GM23248 (cell line): Measurements from ENCODE around the gene GRK3. TPM values are rescaled to one million over a fixed set of nuclear protein-coding genes. Genes with fewer than 3 reads are reported as not detected.

Experiments
- DNase-seq: peaks from one replicate; pipeline ENCODE4 v3.0.0-alpha.2; 2015
- H2AFZ ChIP-seq: fragments of 200-600 bp; sonication (generic); 2 replicates; pipeline ENCODE4 v1.6.1; 2016; ENCODE audit warnings: antibody characterized with exemption
- H3F3A ChIP-seq: fragments of 200-600 bp; sonication (generic); 2 replicates; pipeline ENCODE4 v1.6.1; 2016; ENCODE audit warnings: mild to moderate bottlenecking, antibody characterized with exemption, mixed run types; ENCODE audit not compliant: insufficient read depth
- H3K27ac ChIP-seq: fragments of 200-600 bp; sonication (generic); 2 replicates; pipeline ENCODE4 v1.5.1; 2016; ENCODE audit warnings: mild to moderate bottlenecking
- H3K27me3 ChIP-seq: fragments of 200-600 bp; sonication (generic); replicated peaks from 2 replicates; pipeline ENCODE4 v1.6.1; 2016; ENCODE audit warnings: mild to moderate bottlenecking; ENCODE audit not compliant: insufficient read depth
- H3K36me3 ChIP-seq: fragments of 200-600 bp; sonication (generic); 2 replicates; pipeline ENCODE4 v1.6.1; 2016; ENCODE audit warnings: low read depth, mild to moderate bottlenecking
- H3K4me1 ChIP-seq: fragments of 200-600 bp; sonication (generic); 2 replicates; pipeline ENCODE4 v1.6.1; 2016; ENCODE audit warnings: mild to moderate bottlenecking; ENCODE audit not compliant: insufficient read depth
- H3K4me2 ChIP-seq: fragments of 200-600 bp; sonication (generic); one replicate; pipeline ENCODE4 v1.6.1; 2016; ENCODE audit warnings: mild to moderate bottlenecking; ENCODE audit not compliant: unreplicated experiment
- H3K4me3 ChIP-seq: fragments of 200-600 bp; sonication (generic); 2 replicates; pipeline ENCODE4 v1.5.1; 2016; ENCODE audit warnings: mild to moderate bottlenecking
- H3K79me2 ChIP-seq: fragments of 200-600 bp; sonication (generic); 2 replicates; pipeline ENCODE4 v1.6.1; 2016; ENCODE audit warnings: mild to moderate bottlenecking; ENCODE audit not compliant: insufficient read depth
- H3K9ac ChIP-seq: fragments of 200-600 bp; sonication (generic); 2 replicates; pipeline ENCODE4 v1.6.1; 2016; ENCODE audit warnings: mild to moderate bottlenecking
- H3K9me2 ChIP-seq: fragments of 200-600 bp; sonication (generic); 2 replicates; pipeline ENCODE4 v1.6.1; 2016; ENCODE audit warnings: mixed run types, mild to moderate bottlenecking, moderate library complexity; ENCODE audit not compliant: insufficient read depth
- H3K9me3 ChIP-seq: fragments of 200-600 bp; sonication (generic); one replicate; pipeline ENCODE4 v1.6.1; 2017; ENCODE audit warnings: low read depth
- H4K20me1 ChIP-seq: fragments of 200-600 bp; sonication (generic); 2 replicates; pipeline ENCODE4 v1.6.0; 2016; ENCODE audit not compliant: insufficient read depth
- EZH2 ChIP-seq: fragments of 200-600 bp; sonication (generic); IDR thresholded peaks from 2 replicates; pipeline ENCODE4 v1.6.1; 2018; ENCODE audit warnings: antibody characterized with exemption, mild to moderate bottlenecking; ENCODE audit not compliant: insufficient read depth, poor library complexity, severe bottlenecking
- EZH2phosphoT487 ChIP-seq: fragments of 200-600 bp; sonication (generic); IDR thresholded peaks from 2 replicates; pipeline ENCODE4 v1.6.1; 2018; ENCODE audit warnings: antibody characterized with exemption, moderate library complexity, mild to moderate bottlenecking, low read depth; ENCODE audit not compliant: insufficient read depth
- WGBS, 2 experiments: methylation state at CpG; one replicate each; pipeline ENCODE4 v1.1.6; 2015 to 2017; ENCODE audit warnings: low lambda C conversion rate in 2 of 2, low coverage in 1 of 2; ENCODE audit errors: missing lambda C conversion rate in 2 of 2; 5-methylcytosine and 5-hydroxymethylcytosine counted together
- in situ Hi-C: fragments of 300-500 bp; cut with MboI; formaldehyde crosslinking; loops from 2 replicates; pipeline ENCODE4 v1.15.0; 2020
- polyA plus RNA-seq: library from polyadenylated mRNA; unstranded; fragments of >200 nt; fragmentation: Nextera tagmentation; extraction: Ambion mirVana; gene quantifications from 2 replicates; pipeline ENCODE4 v1.2.1, GENCODE V29; 2016
- total RNA-seq: library from RNA; depleted of rRNA; stranded (reverse); fragments of >200 nt; shearing (Covaris generic); gene quantifications from 2 replicates; pipeline ENCODE4 v1.2.3, GENCODE V29; 2014

The GRK3 gene
- total and polyA plus RNA-seq, 2 experiments from 2014 or later = 0.08 to 0.11 TPM

- Histone ChIP-seq H3K27ac (no peak overlapping the region), H2AFZ (no peak overlapping the region), H3K9me2 (no peaks in the 10 kb centered on the region), H4K20me1 (no peaks in the 10 kb centered on the region), H3K79me2 (no peaks in the 10 kb centered on the region), H3K36me3 (no peaks in the 10 kb centered on the region), H3F3A (peaks cover 14% of the 10 kb centered on the region), H3K9ac (no peak overlapping the region), H3K4me1 (peaks cover 23% of the 10 kb centered on the region), H3K4me3 (no peak overlapping the region), H3K27me3 (no peaks in the 10 kb centered on the region), H3K4me2 (no peak overlapping the region), H3K9me3 (no peaks in the 10 kb centered on the region)
- WGBS, 2 experiments = 54 to 61% methylated on average over 6 of the region's 6 CpGs
- DNase-seq = no peak
- in situ Hi-C loops = no loop called here
- no peak for TF ChIP-seq EZH2
- no peak for TF ChIP-seq EZH2phosphoT487
These were observed 178.6 kb downstream of the GRK3 start for GRCh38 chr22:25742918-25743708.

DNA sequence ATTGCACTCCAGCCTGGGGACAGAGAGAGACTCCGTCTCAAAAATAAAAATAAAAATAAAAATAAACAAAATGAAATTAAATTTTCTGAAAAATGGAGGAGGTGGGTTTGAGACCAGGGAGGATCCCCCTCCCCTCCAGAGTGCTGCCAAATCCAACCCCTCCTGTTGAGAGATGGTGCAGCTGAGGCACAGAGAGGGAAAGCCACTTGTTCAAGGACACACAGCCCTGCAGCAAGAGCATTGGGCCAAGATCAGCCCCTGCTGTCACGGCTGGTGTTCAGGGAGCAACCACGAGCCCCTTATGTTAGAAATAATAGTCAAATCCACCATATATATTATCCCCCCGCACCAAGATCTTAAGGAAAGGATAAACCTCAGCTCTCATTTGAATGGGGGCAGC, 180.2 kb downstream of the GRK3 start:
- no peaks in the 10 kb centered on the region for H3K36me3 ChIP-seq
- H3F3A ChIP-seq = peaks cover 14% of the 10 kb centered on the region
- WGBS, 2 experiments = 58 to 76% methylated on average over 3 to 4 of the region's 4 CpGs
- no peaks in the 10 kb centered on the region for H4K20me1 ChIP-seq
- H3K9ac ChIP-seq = no peak overlapping the region
- no peaks in the 10 kb centered on the region for H3K9me3 ChIP-seq
- H3K4me3 ChIP-seq = no peak overlapping the region
- peaks cover 24% of the 10 kb centered on the region for H3K4me1 ChIP-seq
- no peaks in the 10 kb centered on the region for H3K27me3 ChIP-seq
- H3K79me2 ChIP-seq = no peaks in the 10 kb centered on the region
- no peak overlapping the region for H3K27ac ChIP-seq
- TF ChIP-seq EZH2 (no peak), EZH2phosphoT487 (no peak)
- H3K9me2 ChIP-seq = no peaks in the 10 kb centered on the region
- in situ Hi-C loops = no loop called here
- H2AFZ ChIP-seq = no peak overlapping the region
- H3K4me2 ChIP-seq = no peak overlapping the region
- no peak for DNase-seq

GRCh38 chr22:25745341-25746011, 181.0 kb downstream of the GRK3 start:
- Histone ChIP-seq H3K9me2 (no peaks in the 10 kb centered on the region), H2AFZ (peak overlapping the region; percentile 50; the same call in 1 of the 2 replicates), H3K79me2 (no peaks in the 10 kb centered on the region), H4K20me1 (no peaks in the 10 kb centered on the region), H3K4me1 (peaks cover 24% of the 10 kb centered on the region), H3K36me3 (no peaks in the 10 kb centered on the region), H3K4me2 (peak overlapping the region; percentile 62), H3K27ac (peak overlapping the region; percentile 77), H3K4me3 (no peak overlapping the region), H3K27me3 (no peaks in the 10 kb centered on the region), H3F3A (peaks cover 14% of the 10 kb centered on the region), H3K9ac (peak overlapping the region; percentile 53), H3K9me3 (no peaks in the 10 kb centered on the region)
- peak; percentile 78 for DNase-seq
- TF ChIP-seq EZH2phosphoT487 = no peak
- TF ChIP-seq EZH2 = no peak
- in situ Hi-C loops = no loop called here
- 36 to 53% methylated on average over 7 of the region's 7 CpGs for WGBS, 2 experiments

DNA sequence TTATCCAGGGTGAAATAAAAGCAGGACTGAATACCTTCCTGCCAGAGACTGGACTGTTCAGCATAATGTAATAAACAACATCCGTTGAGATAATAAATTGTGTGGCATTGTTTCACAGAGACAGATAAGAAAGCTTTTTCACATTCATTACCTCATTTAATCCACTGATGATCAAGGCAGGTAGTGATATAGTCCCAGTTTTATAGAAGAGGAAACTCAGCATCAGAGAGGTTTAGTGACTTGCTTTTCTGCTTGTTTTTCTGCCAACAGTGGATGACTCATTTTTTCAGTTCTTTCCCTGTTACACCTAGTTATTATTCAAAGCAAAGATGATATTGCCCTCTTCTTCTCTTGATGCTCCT, 181.5 kb downstream of the GRK3 start:
- in situ Hi-C loops = no loop called here
- H3K79me2 ChIP-seq = no peaks in the 10 kb centered on the region

More for the DNA sequence above, 181.5 kb downstream of the GRK3 start:
- H3K27ac ChIP-seq = peak overlapping the region; percentile 77
- no peaks in the 10 kb centered on the region for H4K20me1 ChIP-seq
- H3K4me3 ChIP-seq = no peak overlapping the region
- DNase-seq = peak; percentile 66
- no peaks in the 10 kb centered on the region for H3K9me3 ChIP-seq
- H2AFZ ChIP-seq = no peak overlapping the region
- H3K4me2 ChIP-seq = peak overlapping the region; percentile 62
- H3K27me3 ChIP-seq = no peaks in the 10 kb centered on the region
- TF ChIP-seq EZH2 = no peak
- no peak for TF ChIP-seq EZH2phosphoT487
- H3K9me2 ChIP-seq = no peaks in the 10 kb centered on the region
- H3F3A ChIP-seq = peaks cover 14% of the 10 kb centered on the region
- WGBS, 2 experiments = 37 to 50% methylated on average over 1 of the region's 1 CpG
- H3K4me1 ChIP-seq = peaks cover 24% of the 10 kb centered on the region
- no peaks in the 10 kb centered on the region for H3K36me3 ChIP-seq
- peak overlapping the region; percentile 53 for H3K9ac ChIP-seq
